CD4-positive, alpha-beta T cell (primary cell): ENCODE data around the gene AEBP1. TPM values are rescaled to one million over a fixed set of nuclear protein-coding genes. Genes with fewer than 3 reads are reported as not detected.

Experiments used
- ATAC-seq: fragments of 200-7000 bp; cut with Tn5 transposase; one replicate; pipeline ENCODE4 v1.10.0; 2022; ENCODE audit warnings: mild to moderate bottlenecking; ENCODE audit not compliant: poor library complexity
- CTCF ChIA-PET: fragments of 350-600 bp; sonication (Branson Sonifier 250); formaldehyde crosslinking; loops from one replicate; lab custom pipeline; 2021; ENCODE audit warnings: antibody characterized with exemption, inconsistent platforms; lab: Charles Lee
- POLR2A ChIA-PET: fragments of 350-600 bp; sonication (Branson Sonifier 250); formaldehyde crosslinking; loops from one replicate; lab custom pipeline; 2021; ENCODE audit warnings: antibody characterized with exemption, inconsistent platforms; lab: Charles Lee
- DNase-seq, 14 experiments: peaks; one replicate each; pipeline ENCODE4 v3.0.0-alpha.2; 2013 to 2020; ENCODE audit warnings: mixed read lengths in 2 of 14
- H3K27ac ChIP-seq, 2 donors: one replicate each; pipeline versions ENCODE4 v1.5.1 to v1.7.0; 2013; ENCODE audit warnings: low read length in 2 of 2, low read depth in 1 of 2, mild to moderate bottlenecking in 1 of 2
- H3K27me3 ChIP-seq, 2 experiments: 1 replicate in 1 of 2; 2 replicates in 1 of 2; pipeline versions ENCODE4 v1.6.1 to v1.7.0; 2013; ENCODE audit warnings: low read length in 2 of 2, control low read depth in 1 of 2, mild to moderate bottlenecking in 1 of 2, moderate library complexity in 1 of 2; ENCODE audit not compliant: insufficient read depth in 2 of 2, control insufficient read depth in 1 of 2
- H3K36me3 ChIP-seq: one replicate; pipeline ENCODE4 v1.6.1; 2013; ENCODE audit warnings: low read length, control low read depth; ENCODE audit not compliant: insufficient read depth
- H3K4me1 ChIP-seq: one replicate; pipeline ENCODE4 v1.6.1; 2013; ENCODE audit warnings: low read length, control low read depth; ENCODE audit not compliant: insufficient read depth
- H3K4me3 ChIP-seq: one replicate; pipeline ENCODE4 v1.5.1; 2013; ENCODE audit warnings: mild to moderate bottlenecking, low read length, moderate library complexity
- H3K9me3 ChIP-seq, 2 experiments: 1 replicate in 1 of 2; 2 replicates in 1 of 2; pipeline versions ENCODE4 v1.6.1 to v1.7.0; 2013; ENCODE audit warnings: low read length in 2 of 2, mild to moderate bottlenecking in 2 of 2, control low read depth in 1 of 2, moderate library complexity in 1 of 2; ENCODE audit not compliant: control insufficient read depth in 1 of 2, insufficient read depth in 1 of 2
- H3K27ac Mint-ChIP-seq: one replicate; pipeline ENCODE4 v1.8.0; 2020; ENCODE audit warnings: mixed read lengths
- H3K27me3 Mint-ChIP-seq: one replicate; pipeline ENCODE4 v1.8.0; 2021; ENCODE audit warnings: mixed read lengths
- H3K36me3 Mint-ChIP-seq: one replicate; pipeline ENCODE4 v1.8.0; 2021; ENCODE audit warnings: low read depth, mixed read lengths
- H3K4me1 Mint-ChIP-seq: one replicate; pipeline ENCODE4 v1.8.0; 2021; ENCODE audit warnings: low read depth, mixed read lengths
- H3K4me3 Mint-ChIP-seq: one replicate; pipeline ENCODE4 v1.8.0; 2020; ENCODE audit warnings: mild to moderate bottlenecking, mixed read lengths
- H3K9me3 Mint-ChIP-seq: one replicate; pipeline ENCODE4 v1.8.0; 2020; ENCODE audit warnings: mixed read lengths
- intact Hi-C, 2 experiments: fragments of 100-400 bp; cut with DNase I in 1 of 2; cut with micrococcal nuclease in 1 of 2; formaldehyde crosslinking; loops; one replicate each; pipeline versions ENCODE4 v1.15.1 to v1.9.0; 2023 to 2025; cut with DNase I, micrococcal nuclease
- total RNA-seq, 174 experiments: library from RNA in 2 of 174; stranded (reverse) in 2 of 174; gene quantifications; one replicate each; pipeline ENCODE4 v1.2.3 and lab custom pipeline; 2021 to 2026
- TF ChIP-seq, protein P1 (sequence below): fragments of 200-600 bp; IDR thresholded peaks from one replicate; pipeline ENCODE4 v1.8.0; 2022; ENCODE audit warnings: antibody characterized with exemption, mild to moderate bottlenecking

The AEBP1 gene
- total RNA-seq, 2 experiments from 2014 or later, result 20.3 to 21.3 TPM

DNA sequence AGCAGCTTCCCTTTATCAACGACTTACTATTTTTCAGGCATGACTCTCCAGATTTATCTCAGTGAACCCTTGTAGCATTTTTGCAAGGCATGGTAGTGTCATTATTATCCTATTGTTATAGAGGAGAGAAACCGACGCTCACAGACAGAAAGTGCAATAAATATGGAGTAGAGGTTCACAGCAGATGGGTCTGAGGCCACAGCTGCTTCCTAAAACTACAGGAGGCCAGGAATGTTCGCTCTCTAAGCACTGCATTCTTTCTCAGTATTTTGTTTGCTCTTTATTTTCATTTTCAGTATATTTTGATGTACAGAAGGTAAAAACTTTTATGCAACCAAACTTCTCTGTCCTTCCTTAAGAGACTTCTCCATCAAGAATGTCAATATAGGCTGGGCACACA is 4.5 kb upstream of the AEBP1 start:
- CTCF ChIA-PET, result no interaction called here
- TF ChIP-seq, protein P1, sequence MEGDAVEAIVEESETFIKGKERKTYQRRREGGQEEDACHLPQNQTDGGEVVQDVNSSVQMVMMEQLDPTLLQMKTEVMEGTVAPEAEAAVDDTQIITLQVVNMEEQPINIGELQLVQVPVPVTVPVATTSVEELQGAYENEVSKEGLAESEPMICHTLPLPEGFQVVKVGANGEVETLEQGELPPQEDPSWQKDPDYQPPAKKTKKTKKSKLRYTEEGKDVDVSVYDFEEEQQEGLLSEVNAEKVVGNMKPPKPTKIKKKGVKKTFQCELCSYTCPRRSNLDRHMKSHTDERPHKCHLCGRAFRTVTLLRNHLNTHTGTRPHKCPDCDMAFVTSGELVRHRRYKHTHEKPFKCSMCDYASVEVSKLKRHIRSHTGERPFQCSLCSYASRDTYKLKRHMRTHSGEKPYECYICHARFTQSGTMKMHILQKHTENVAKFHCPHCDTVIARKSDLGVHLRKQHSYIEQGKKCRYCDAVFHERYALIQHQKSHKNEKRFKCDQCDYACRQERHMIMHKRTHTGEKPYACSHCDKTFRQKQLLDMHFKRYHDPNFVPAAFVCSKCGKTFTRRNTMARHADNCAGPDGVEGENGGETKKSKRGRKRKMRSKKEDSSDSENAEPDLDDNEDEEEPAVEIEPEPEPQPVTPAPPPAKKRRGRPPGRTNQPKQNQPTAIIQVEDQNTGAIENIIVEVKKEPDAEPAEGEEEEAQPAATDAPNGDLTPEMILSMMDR, result no peak
- intact Hi-C loops, result no loop called here
- Histone ChIP-seq H3K27me3 (peaks cover 0 to 4% of the 10 kb centered on the region in 2 experiments), H3K36me3 (no peaks in the 10 kb centered on the region), H3K4me1 (peaks cover 7% of the 10 kb centered on the region), H3K27ac (no peak overlapping the region), H3K9me3 (no peaks in the 10 kb centered on the region), H3K4me3 (no peak overlapping the region)
- Mint-ChIP-seq H3K36me3 (no peaks in the 10 kb centered on the region), H3K27ac (no peak overlapping the region), H3K4me3 (no peak overlapping the region), H3K9me3 (no peaks in the 10 kb centered on the region), H3K27me3 (no peaks in the 10 kb centered on the region), H3K4me1 (no peaks in the 10 kb centered on the region)
- ATAC-seq (no peak), DNase-seq (no peak)
- POLR2A ChIA-PET, result no interaction called here

DNA sequence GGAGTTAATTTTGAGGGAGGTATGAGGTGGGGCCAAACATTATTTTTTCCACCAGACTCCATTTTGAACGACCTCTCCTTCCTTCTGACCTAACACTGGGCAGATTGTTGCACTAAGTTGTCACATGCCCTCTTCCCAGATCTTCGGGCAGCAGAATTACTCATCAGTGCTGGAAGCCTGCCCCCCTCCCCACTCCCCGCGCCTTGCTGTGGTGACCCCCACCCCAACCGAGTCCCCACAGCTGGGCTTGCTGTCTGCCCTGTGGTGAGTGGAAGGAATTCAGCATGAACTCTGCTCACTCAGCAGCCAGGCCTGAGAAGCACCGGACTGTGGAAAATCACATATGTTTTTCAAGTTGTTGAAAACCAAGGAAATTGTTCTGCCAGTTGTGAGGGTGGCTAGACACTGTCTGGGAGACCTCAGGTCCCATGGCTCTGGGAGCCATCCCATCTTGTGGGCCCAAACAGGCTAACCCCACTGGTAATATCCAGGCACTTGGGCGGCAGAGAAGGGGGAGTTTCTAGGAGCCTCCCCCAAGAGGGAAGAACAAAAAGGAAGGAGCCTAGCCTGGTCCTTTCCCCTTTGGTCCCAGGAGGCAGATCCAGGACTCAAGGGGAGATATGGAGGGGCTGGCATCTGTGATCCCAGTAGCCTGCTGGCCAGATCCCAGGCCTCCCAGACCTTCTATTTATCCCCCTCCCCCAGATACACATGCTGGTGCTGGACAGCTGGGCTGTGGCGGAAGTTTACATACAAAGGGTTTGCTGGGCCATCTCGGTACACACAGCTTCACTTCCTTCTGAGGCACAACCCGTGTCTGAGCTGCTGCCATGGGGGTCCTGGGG is 3.5 kb upstream of the AEBP1 start:
- Mint-ChIP-seq H3K27ac (no peak overlapping the region), H3K27me3 (peaks cover 1% of the 10 kb centered on the region), H3K4me1 (peaks cover 9% of the 10 kb centered on the region), H3K36me3 (no peaks in the 10 kb centered on the region), H3K9me3 (no peaks in the 10 kb centered on the region), H3K4me3 (no peak overlapping the region)
- no peak for DNase-seq
- H3K36me3 ChIP-seq, result no peaks in the 10 kb centered on the region
- H3K27me3 ChIP-seq, result peaks cover 0 to 6% of the 10 kb centered on the region in 2 experiments
- ATAC-seq, result no peak
- TF ChIP-seq, protein P1, result no peak
- intact Hi-C loops, result no loop called here
- CTCF ChIA-PET, result no interaction called here
- peaks cover 17% of the 10 kb centered on the region for H3K4me1 ChIP-seq
- POLR2A ChIA-PET, result no interaction called here
- no peak overlapping the region for H3K4me3 ChIP-seq
- peaks cover 0 to 3% of the 10 kb centered on the region in 2 experiments for H3K9me3 ChIP-seq
- no peak overlapping the region for H3K27ac ChIP-seq

DNA sequence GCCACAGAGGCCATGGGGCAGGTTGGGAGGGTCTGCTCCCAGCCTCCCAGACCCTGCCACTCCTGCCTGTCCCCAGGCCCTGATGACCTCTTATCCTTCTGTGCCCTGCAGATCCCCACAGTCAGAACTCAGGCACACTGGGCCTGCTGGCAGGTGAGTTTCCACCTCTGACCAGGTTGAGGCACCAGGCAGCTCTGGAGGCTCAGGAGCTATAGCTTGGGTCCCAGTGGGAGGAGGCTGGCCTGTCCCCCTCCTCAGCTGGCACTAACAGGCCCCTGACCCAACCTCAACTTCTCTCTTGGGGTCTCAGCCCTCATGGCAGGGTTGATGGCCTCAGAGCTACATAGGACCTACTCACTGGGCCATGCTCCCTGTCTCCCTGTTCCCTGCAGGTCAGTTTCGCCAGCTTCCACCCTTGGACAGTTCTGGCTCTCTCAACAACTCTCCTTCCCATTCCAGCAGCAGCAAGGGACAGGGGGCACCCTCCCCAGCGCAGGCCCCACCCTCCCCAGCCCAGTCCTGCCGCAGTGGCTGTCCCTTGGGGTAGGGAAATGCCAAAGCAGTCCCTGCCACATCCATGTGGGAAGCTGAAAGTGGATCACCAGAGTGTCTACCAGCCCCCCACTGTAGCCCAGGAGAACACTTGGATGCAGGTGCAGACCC is 2.7 kb upstream of the AEBP1 start:
- Mint-ChIP-seq H3K27ac (no peak overlapping the region), H3K4me3 (no peak overlapping the region), H3K36me3 (peaks cover 3% of the 10 kb centered on the region), H3K9me3 (no peaks in the 10 kb centered on the region), H3K4me1 (peaks cover 16% of the 10 kb centered on the region), H3K27me3 (peaks cover 5% of the 10 kb centered on the region)
- Histone ChIP-seq H3K36me3 (no peaks in the 10 kb centered on the region), H3K27ac (no peak overlapping the region), H3K27me3 (peaks cover 0 to 6% of the 10 kb centered on the region in 2 experiments), H3K4me1 (peaks cover 17% of the 10 kb centered on the region), H3K9me3 (peaks cover 0 to 3% of the 10 kb centered on the region in 2 experiments), H3K4me3 (no peak overlapping the region)
- TF ChIP-seq, protein P1, result no peak
- ChIA-PET POLR2A (no interaction called here), CTCF (no interaction called here)
- DNase-seq (no peak), ATAC-seq (no peak)
- intact Hi-C loops, result no loop called here
